HG02571 (cell line): ENCODE measurements around the gene SLC6A19.
A peak's percentile ranks its signal among the peaks of the same experiment; 100 is the strongest.

Experiments used
- ATAC-seq: cut with Tn5 transposase; IDR thresholded peaks from one replicate; pipeline ENCODE4 v1.9.1; 2021; ENCODE audit warnings: mild to moderate bottlenecking, moderate library complexity; ENCODE audit not compliant: unreplicated experiment

The SLC6A19 gene

DNA sequence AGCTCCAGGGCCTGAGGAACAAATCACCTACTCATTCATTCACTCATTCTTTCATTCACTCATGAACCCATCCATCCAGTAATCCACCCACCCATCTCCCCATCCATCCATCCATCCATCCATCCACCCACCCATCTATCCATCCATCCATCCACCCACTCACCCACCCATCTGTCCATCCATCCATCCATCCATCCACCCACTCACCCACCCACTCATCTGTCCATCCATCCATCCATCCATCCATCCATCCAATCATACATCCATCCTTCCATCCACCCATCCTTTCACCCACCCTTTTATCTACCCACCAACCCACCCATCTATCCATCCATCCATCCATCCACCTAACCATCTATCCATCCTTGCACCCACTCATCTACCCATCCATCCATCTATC, 35.5 kb upstream of the SLC6A19 start:
- no peak for ATAC-seq

- no peak for ATAC-seq
Measured at GRCh38 chr5:1166370-1166769, 35.0 kb upstream of the SLC6A19 start.

DNA sequence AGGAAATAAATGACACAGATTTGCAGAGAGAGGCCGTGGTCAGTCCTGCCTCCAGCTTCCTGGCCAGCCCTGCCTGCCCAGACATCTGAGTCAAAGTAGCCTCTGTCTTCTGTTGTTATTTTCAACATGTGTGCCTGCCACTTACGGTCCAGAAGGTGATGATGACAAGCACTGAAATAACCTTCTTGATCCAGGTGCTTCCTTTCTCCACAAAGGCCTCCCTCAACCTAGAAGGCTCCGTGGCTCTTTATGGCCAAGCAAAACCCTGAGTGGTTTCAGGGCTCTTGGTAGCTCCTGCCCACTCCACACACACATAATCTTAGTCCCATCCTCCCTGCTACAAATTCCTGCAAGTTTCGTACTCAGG, 34.1 kb upstream of the SLC6A19 start:
- ATAC-seq: no peak

GRCh38 chr5:1167728-1168709, 33.4 kb upstream of the SLC6A19 start:
- peak; percentile 60 for ATAC-seq

GRCh38 chr5:1168796-1169195, 32.6 kb upstream of the SLC6A19 start:
- ATAC-seq: no peak

- ATAC-seq: no peak
Measured at GRCh38 chr5:1169211-1170115, 31.9 kb upstream of the SLC6A19 start.

GRCh38 chr5:1171340-1171941, 30.0 kb upstream of the SLC6A19 start:
- ATAC-seq: no peak

- no peak for ATAC-seq
Measured at GRCh38 chr5:1172007-1172581, 29.3 kb upstream of the SLC6A19 start.

- no peak for ATAC-seq
Measured at GRCh38 chr5:1172670-1173404, 28.6 kb upstream of the SLC6A19 start.

- ATAC-seq: no peak
Measured at GRCh38 chr5:1173485-1174070, 27.8 kb upstream of the SLC6A19 start.

GRCh38 chr5:1174122-1174936, 27.1 kb upstream of the SLC6A19 start:
- no peak for ATAC-seq

DNA sequence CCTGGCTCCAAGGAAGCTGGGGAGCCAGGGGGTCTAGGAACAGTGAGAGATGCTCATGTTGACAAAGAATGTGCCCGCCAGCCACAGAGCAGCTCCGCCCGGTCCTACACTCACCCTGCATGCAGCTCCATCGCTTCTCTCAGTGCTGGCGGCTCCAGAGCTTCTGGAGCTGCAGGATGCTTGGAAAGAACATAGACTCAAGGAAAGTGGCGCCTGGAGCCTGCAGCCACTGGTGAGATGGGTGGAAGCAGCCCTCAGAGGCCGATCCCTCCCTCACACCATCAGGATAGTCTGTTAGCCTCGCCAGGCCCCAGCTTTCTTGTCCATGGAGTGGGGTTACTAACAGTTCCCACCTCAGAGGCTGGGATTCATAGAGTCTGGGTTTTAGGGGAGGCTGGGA, 26.4 kb upstream of the SLC6A19 start:
- ATAC-seq: no peak

DNA sequence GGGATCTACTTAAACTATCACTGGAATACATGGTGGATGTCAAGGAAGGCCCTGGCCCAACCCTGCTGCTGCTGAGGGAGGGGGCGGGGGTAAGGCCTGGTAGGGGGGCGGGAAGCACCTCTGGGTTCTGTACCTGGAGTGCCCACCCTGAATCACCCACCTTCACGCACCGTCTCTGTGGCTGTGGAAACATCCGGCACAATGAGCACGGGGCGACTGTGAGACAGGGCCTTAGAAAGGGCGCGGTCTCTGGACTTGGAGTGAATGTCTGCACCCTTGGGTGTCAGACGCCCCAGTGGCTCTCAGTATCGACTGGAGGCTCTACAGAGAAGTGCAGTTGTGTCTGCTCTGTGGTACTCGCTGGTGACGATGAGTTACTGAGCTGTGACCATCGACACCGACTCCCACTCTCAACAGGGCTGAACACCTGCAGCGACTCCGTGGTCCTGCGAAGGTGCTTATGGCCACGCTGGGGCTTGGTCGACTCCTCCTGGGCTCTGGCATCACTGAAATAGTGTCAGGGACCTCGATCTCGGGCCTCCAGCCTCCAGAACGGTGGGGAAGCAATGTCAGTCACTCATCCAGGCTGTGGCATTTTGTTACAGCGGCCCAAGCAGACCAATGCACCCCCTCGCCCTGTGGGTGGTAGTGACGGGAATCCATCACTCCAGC, 25.5 kb upstream of the SLC6A19 start:
- ATAC-seq: no peak

DNA sequence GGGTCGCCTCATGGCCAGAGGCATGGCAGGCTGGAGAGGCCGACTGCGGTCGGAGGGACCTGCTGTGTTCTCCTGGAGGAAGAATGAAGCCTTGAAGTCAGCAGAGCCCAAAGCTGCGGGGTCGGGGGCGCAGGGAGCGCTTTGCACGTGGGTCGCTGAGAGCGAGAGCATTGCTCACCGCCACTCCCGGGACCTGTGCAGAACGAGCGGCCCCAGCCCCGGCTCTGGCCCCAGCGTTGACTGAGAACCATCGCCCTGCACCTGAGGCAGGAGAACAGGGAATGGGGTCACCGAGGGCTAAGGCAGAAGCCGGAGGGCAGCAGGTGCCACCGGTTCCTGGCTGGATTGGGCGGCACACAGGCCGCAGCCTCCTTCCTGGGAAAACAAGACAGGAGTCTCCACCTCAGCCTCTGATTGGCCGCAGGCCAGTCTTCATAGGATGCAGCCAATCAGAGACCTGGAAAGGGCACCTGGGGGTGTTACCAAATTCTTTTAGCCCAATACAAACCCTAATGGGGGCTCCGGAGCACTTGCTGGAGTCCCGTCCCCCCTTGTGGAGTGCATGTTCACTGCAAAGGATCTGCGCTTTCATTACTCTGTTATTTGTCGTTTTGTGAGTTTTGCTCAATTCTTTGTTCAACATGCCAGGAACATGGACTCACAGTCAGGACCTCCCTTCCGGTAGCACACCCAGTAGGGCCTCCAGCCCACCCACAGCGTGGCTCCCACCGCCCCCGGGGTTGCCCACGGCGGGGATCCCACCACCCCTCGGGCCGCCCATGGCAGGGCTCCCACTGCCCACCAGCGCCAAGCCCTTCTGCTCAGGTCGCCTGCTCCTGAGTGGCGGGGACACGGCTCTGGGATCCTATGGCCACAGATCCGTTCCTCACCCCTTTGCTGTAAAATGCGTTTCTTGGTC, 24.7 kb upstream of the SLC6A19 start:
- ATAC-seq: no peak

GRCh38 chr5:1177826-1178528, 23.4 kb upstream of the SLC6A19 start:
- no peak for ATAC-seq

- no peak for ATAC-seq
Measured at GRCh38 chr5:1178529-1179382, 22.6 kb upstream of the SLC6A19 start.
